ENCODE data around the gene MYO7A.

DNA sequence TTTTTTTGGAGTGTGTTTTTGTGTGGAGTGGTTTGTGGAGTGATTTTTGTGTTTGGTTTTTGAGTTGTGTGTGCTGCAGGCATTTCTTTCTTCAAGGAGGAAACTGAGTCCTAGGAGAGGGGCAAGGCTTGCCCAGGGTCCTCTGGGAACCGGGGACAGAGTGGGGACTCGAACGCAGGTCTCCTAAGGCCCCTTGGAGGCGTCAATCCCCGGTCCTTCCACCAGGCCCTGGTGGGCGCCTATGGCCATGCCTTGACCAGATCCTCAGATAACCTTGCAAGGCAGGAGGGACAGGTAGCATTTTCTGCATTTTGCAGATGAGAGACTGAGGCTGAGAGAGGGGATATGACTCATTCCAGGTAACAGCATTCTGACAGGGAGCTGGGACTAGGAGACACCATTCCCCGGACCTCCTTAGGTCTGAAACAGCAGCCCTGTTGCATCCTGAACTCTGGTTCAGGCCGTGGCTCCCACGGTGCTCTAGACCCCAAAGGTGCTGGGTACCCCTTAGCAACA, 39.1 kb downstream of the MYO7A start:
- TF ChIP-seq, protein P1, sequence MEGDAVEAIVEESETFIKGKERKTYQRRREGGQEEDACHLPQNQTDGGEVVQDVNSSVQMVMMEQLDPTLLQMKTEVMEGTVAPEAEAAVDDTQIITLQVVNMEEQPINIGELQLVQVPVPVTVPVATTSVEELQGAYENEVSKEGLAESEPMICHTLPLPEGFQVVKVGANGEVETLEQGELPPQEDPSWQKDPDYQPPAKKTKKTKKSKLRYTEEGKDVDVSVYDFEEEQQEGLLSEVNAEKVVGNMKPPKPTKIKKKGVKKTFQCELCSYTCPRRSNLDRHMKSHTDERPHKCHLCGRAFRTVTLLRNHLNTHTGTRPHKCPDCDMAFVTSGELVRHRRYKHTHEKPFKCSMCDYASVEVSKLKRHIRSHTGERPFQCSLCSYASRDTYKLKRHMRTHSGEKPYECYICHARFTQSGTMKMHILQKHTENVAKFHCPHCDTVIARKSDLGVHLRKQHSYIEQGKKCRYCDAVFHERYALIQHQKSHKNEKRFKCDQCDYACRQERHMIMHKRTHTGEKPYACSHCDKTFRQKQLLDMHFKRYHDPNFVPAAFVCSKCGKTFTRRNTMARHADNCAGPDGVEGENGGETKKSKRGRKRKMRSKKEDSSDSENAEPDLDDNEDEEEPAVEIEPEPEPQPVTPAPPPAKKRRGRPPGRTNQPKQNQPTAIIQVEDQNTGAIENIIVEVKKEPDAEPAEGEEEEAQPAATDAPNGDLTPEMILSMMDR (IDR thresholded peaks at IDR 0.05; ENCODE audit: control extremely low read depth in 1 of 3, insufficient read depth in 1 of 3, low read depth in 1 of 3, low read length in 3 of 3) = no peak
- TF ChIP-seq KDM1A (IDR thresholded peaks at IDR 0.05; ENCODE audit: borderline replicate concordance, low read length) = no peak
- no peak for TF ChIP-seq EP300 (IDR thresholded peaks at IDR 0.05; ENCODE audit: borderline replicate concordance in 1 of 2, low read depth in 2 of 2, low read length in 2 of 2)
